Measurements from ENCODE around the gene EYA4.
A peak's percentile ranks its signal among the peaks of the same experiment; 100 is the strongest.

The EYA4 gene

GRCh38 chr6:133504158-133504557 lies 263.0 kb downstream of the EYA4 start:
- H3K27ac ChIP-seq: peak overlapping the region in 1 of 2 donors; percentile 34
- TF ChIP-seq CTCF (IDR thresholded peaks at IDR 0.05): no peak
- no peak overlapping the region for H3K4me3 ChIP-seq
- no peak for DNase-seq (ENCODE audit: low spot score)

- no peak for TF ChIP-seq CTCF (IDR thresholded peaks at IDR 0.05)
- Histone ChIP-seq H3K4me3 (no peak overlapping the region), H3K27ac (peak overlapping the region in 1 of 2 donors; percentile 8)
- no peak for DNase-seq (ENCODE audit: low spot score)
These were observed 263.6 kb downstream of the EYA4 start for GRCh38 chr6:133504761-133505160.

- Histone ChIP-seq H3K27ac (no peak overlapping the region), H3K4me3 (no peak overlapping the region)
- TF ChIP-seq CTCF (IDR thresholded peaks at IDR 0.05): no peak
- DNase-seq (ENCODE audit: low spot score): no peak
These were observed 264.5 kb downstream of the EYA4 start for GRCh38 chr6:133505681-133506080.

GRCh38 chr6:133512410-133513016 lies 271.4 kb downstream of the EYA4 start:
- DNase-seq (ENCODE audit: low spot score): no peak
- peak; percentile 30 for TF ChIP-seq CTCF (IDR thresholded peaks at IDR 0.05)
- Histone ChIP-seq H3K4me3 (no peak overlapping the region), H3K27ac (no peak overlapping the region)

- H3K4me3 ChIP-seq: no peak overlapping the region
- DNase-seq (ENCODE audit: low spot score): no peak
- no peak overlapping the region for H3K27ac ChIP-seq
- TF ChIP-seq CTCF (IDR thresholded peaks at IDR 0.05): no peak
These were observed 282.7 kb downstream of the EYA4 start for GRCh38 chr6:133523816-133524215.

- H3K27ac ChIP-seq: no peak overlapping the region
- TF ChIP-seq CTCF (IDR thresholded peaks at IDR 0.05): no peak
- no peak for DNase-seq (ENCODE audit: low spot score)
- no peak overlapping the region for H3K4me3 ChIP-seq
These were observed 285.3 kb downstream of the EYA4 start for GRCh38 chr6:133526436-133526835.

GRCh38 chr6:133528566-133528965 lies 287.4 kb downstream of the EYA4 start:
- no peak for DNase-seq (ENCODE audit: low spot score)
- Histone ChIP-seq H3K27ac (no peak overlapping the region), H3K4me3 (no peak overlapping the region)
- no peak for TF ChIP-seq CTCF (IDR thresholded peaks at IDR 0.05)

Data from coronary artery (tissue), 2 donors.